ENCODE results near the gene PXYLP1.
"Not testable (repeated sequence)": the region's sequence is repeated elsewhere in the genome, so short reads cannot be mapped to it uniquely, and the experiment has no call there.

The PXYLP1 gene

GRCh38 chr3:141274411-141275031, 42.9 kb downstream of the PXYLP1 start:
- DNase-seq: no peak

- DNase-seq: no peak
Observed at GRCh38 chr3:141275032-141275422, 43.4 kb downstream of the PXYLP1 start.

- no peak for DNase-seq
Observed at GRCh38 chr3:141275511-141275910, 43.9 kb downstream of the PXYLP1 start.

DNA sequence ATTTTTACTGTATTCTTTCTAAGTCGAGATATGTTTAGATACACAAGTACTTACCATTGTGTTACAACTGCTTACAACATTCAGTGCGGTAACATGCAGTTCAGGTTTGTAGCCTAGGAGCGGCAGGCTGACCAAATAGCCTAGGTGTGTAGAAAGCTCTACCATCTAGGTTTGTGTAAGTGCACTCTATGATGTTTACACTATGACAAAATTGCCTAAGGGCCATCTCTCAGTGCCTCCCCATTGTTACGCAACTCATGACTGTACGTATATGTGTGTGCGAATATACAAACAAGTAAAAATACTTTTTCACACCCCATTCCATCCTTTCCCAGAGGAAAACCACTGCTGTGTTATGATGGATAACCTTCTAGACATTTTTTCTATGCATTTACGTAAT, 44.3 kb downstream of the PXYLP1 start:
- no peak for DNase-seq

DNA sequence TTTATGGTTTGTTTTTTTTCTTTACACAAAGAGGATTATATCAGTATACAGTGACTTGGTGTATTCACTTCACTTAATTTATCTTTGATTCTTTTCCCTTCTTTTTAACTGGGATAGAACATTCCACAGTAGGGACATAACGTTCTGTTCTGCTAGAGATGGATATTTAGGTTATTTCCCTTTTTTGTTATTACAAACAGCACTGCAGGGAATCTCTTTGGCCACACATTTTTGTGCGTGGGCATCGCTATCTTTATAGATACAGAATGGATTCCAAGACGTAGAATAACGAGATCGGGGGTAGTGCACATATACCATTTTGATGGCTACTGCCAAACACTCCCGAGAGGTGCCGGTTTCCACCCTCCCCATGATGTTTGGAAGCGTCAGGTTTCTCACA, 44.8 kb downstream of the PXYLP1 start:
- no peak for DNase-seq

GRCh38 chr3:141277451-141277850, 45.8 kb downstream of the PXYLP1 start:
- no peak for DNase-seq

DNA sequence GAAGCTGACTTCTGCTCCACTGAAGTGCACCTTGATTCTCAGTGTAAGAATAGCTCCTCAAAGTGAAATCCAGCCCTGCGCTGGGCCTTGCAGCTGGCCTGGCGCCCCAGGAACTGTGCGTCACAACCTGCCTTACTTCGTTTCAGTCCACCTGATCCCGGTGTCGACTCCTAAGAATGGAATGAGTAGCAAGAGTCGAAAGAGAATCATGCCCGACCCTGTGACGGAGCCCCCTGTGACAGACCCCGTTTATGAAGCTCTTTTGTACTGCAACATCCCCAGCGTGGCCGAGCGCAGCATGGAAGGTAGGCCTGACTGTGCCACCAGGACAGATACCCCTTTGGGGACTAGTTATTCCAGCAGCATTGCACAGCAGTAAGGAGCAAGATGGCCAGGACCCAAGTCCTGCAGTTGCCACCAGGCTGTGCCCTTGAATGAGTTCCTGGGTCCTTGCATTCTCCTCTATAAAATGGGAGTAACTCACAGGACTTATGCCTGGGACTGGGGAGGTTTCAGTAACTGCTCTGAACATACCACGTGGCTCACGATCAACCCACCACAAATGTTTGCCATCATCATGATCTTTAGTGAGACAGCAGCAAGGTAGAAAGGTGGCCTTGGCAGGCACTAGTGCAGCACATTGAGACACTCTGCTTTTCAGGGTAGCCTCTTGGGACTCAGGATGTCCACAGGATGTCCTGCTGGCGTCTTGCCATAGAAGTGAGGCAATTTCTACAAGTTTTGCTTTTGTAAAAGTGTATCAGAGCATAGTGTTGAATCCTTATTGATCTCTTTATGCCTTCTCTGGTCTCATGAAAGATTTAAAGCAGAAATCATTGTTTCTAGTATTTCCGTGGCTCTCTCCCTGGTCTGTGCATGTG, 46.8 kb downstream of the PXYLP1 start:
- DNase-seq: no peak

DNA sequence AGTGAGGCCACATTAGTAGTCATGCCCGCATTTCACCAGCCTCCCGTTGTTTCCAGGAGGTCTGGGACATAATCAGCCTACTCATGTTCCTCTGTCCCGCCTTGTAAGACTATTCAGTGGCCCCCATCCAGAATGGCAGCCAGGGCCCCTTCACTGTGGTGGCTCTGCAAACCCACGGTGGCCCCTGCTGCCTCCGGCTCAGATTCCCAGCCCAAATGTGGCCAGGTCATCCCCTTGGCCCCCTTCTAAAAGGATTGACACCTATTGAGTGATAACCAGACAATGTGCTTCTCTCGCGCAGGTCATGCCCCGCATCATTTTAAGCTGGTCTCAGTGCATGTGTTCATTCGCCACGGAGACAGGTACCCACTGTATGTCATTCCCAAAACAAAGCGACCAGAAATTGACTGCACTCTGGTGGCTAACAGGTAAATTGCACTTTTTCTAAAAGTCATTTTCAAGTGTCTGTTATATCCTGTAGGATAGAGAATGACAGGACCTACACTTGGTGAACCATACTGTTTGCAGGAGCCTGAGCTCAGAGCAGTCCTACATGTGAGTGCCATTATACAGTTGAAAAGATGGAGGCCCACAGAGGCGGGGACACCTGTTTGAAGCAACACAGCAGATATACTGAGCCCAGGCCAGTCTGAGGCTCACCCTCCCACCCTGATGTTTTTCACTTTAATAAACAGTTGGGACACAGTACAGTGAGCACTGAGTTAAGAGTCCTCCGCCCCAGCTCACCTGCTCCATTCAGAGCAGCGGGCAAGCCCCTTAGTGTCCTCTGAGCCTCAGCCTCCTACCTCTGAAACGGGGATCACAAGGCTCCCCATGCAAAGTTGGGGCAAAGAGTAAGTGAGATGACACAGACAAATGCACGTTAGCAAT, 47.7 kb downstream of the PXYLP1 start:
- no peak for DNase-seq

DNA sequence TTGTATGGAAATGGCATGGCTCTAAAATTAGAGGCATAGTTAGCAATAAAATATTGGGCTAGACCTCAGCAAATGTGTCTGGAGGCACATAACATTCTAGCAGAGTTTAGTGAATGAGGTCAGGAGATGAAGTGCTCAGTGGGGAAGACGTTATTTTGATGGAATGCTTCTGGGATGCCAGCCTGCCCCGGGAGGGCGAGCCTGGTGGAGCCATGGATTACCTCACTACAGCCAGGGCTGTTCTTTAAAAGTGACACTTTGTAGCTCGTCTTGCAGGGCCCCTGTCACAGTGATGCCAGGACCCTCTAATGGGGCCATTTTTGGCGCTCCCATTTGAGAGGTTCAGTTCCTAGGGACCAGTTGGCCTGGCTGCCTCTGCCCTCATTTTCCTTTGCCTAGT, 48.5 kb downstream of the PXYLP1 start:
- no peak for DNase-seq

DNA sequence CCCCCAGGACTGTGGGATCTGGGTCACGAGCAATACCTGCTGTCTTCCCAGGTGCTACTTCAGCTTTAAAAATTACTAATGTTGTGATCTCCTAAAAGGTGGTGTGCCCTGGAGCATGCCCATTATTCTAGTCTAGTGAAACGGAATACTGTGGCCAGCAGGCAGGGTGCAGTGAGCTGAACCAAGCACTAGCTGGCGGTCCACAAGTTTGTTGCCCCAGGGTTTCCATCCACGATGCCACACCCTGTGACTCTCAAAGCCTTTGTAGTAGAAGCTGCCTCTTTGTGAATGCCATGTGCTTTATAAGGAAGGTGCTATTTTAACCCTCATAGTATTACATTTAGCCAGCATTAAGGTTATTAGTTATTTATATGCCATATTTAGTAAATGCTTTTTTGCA, 49.1 kb downstream of the PXYLP1 start:
- no peak for DNase-seq

GRCh38 chr3:141285570-141285969, 53.9 kb downstream of the PXYLP1 start:
- DNase-seq: no peak

DNA sequence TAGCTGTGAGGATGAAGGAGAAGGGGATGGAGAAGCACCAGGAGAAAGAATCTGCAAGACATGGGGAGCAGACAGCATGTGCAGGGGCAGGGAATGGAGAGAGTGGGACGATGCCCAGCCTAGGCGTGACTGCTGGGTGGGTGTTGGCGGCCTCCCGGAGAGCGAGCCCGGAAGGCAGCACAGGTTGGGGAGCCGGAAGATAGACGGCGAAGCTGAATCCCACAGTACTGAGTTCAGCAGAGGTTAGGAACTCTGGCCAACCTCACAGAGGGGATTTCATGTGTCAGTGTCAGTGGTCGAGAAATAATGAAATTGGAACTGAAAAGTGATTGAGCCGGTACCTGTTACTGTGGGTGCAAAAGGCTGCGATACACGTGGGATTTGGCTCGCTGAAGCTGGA, 55.2 kb downstream of the PXYLP1 start:
- DNase-seq: no peak

DNA sequence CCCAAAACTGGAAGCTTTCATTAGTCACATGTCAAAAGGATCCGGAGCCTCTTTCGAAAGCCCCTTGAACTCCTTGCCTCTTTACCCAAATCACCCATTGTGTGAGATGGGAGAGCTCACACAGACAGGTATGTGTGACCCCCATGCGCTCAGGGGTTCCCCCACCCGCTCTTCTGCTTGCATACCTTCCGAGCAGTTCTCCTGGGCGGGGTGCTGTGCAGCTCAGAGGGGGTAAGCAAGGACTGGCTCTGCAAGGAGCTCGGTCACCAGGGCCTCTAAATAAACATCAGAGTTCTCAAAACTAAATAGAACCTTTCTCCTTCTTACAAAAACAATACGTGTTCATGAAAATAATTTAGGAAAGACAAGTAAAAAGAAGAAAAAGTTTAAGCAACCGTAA, 55.7 kb downstream of the PXYLP1 start:
- no peak for DNase-seq

DNA sequence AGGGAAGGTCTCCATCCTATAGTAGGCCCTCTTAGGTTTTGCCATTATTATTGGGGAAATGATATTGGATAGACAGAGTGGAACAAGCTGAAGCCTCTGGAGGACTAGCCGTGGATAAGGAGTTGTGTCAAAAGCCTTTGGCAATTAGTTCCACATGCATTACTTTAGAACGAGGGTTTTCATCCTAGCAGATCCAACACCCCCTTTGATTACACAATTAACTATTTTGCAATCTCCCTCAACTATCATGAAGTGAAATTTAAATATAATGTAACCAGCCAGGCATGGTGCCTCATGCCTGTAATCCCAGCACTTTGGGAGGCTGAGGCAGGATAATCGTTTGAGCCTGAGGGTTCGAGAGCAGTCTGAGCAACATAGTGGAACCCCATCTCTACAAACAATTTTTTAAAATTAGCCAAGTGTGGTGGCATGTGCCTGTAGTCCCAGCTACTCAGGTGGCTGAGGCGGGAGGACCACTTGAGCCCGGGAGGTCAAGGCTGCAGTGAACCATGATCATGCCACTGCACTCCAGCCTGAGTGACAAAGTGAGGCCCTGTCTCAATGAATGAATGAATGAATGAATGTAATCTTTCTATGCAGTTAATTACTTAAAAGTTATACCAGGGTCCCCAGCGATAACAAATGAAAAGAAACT, 56.8 kb downstream of the PXYLP1 start:
- no peak for DNase-seq

- no peak for DNase-seq
Observed at GRCh38 chr3:141289228-141289772, 57.7 kb downstream of the PXYLP1 start.

DNA sequence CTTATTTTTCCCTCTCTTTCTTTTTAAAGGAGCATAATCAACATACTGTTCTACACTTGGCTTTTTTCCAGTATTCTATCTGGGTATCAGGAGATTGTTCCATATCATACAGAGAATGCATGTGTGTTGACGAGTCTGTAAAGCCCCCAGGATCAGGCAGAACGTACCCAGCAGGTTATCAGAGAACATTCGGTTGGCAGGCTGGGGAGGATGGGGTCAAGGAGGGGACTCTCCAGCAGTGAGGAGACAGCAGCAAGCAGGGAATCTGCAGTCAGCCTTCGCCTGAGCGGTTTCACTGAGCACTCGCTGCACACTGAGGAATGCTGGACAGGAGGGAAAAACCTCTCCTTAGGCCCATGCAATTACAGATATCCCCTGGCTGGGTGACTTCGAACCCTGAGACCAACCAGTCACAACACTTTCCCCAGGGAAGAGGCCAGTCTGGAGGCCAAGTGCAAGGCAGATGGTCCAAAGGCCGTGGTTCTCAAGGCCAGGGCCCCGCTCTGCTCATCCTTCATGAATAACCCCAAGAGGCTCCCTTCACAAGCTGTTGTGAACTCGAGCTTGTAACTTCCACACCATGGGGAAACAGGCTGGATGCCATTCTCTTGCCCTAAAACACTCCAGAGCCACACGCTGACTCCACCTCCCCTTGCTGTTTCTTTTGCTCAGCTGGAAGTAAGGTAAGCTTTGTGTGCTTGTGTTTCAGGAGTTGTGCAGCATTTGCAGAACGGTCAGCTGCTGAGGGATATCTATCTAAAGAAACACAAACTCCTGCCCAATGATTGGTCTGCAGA, 60.1 kb downstream of the PXYLP1 start:
- DNase-seq: no peak

GRCh38 chr3:141292356-141293058, 60.9 kb downstream of the PXYLP1 start:
- no peak for DNase-seq

- no peak for DNase-seq
Observed at GRCh38 chr3:141294301-141294700, 62.7 kb downstream of the PXYLP1 start.

DNA sequence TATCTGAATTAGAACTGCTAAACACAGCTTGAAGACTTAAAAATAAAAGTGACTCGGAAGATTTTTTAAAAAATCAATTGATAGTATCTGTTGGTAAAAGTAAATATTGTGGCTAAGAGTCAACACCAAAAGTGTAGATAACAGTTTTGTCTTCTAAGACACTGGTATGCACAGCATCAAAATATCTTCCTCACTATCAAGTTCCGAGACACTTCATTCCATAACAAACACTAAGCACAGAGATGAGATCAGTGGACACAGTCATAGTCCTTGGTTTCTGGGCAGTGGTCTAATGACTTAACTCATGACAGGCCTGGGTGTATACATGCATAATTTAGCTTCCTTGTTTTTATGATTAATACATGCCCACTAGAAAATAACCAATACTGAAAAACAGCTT, 63.2 kb downstream of the PXYLP1 start:
- no peak for DNase-seq

DNA sequence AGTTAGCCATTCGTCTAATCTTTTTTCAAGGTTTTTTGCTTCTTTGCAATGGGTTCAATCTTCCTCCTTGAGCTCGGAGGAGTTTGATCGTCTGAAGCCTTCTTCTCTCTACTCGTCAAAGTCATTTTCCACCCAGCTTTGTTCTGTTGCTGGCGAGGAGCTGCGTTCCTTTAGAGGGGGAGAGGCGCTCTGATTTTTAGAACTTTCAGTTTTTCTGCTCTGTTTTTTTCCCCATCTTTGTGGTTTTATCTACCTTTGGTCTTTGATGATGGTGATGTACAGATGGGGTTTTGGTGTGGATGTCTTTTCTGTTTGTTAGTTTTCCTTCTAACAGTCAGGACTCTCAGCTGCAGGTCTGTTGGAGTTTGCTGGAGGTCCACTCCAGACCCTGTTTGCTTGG, 68.8 kb downstream of the PXYLP1 start:
- DNase-seq: not testable (repeated sequence)
